GM12873 (cell line): ENCODE results near the gene TP53.

ENCODE experiments used
- TF ChIP-seq, protein P1 (sequence below): IDR thresholded peaks from 2 replicates; pipeline ENCODE4 v1.5.1; 2012; ENCODE audit warnings: low read depth, mild to moderate bottlenecking, moderate library complexity, low read length, control low read depth; ENCODE audit not compliant: insufficient read depth; ENCODE audit errors: missing control alignments

TP53 gene

DNA sequence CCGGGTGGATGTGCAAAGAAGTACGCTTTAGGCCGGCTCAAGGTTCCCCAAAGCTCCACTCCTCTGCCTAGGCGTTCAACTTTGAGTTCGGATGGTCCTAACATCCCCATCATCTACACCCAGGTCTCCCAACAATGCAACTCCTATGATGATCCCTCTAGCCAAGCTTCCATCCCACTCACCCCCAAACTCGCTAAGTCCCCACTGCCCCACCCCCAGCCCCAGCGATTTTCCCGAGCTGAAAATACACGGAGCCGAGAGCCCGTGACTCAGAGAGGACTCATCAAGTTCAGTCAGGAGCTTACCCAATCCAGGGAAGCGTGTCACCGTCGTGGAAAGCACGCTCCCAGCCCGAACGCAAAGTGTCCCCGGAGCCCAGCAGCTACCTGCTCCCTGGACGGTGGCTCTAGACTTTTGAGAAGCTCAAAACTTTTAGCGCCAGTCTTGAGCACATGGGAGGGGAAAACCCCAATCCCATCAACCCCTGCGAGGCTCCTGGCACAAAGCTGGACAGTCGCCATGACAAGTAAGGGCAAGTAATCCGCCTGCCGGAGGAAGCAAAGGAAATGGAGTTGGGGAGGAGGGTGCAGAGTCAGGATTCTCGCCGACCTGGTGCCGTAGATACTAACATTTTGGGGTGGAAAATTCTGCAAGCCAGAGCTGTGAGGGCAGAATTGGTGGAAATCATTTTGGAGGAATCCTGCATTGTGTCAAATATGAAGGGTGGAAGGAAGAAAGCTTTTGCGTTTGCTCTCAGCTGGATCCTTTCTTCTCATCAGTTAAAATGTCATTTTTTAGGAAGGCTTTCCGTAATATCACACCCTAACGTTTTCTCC lies at the start of gene TP53:
TP53 (minus strand) TSS at position 419 of the 836 bp plus-strand sequence. CDS start 10,896 bp downstream, outside the sequence.
- TF ChIP-seq, protein P1, sequence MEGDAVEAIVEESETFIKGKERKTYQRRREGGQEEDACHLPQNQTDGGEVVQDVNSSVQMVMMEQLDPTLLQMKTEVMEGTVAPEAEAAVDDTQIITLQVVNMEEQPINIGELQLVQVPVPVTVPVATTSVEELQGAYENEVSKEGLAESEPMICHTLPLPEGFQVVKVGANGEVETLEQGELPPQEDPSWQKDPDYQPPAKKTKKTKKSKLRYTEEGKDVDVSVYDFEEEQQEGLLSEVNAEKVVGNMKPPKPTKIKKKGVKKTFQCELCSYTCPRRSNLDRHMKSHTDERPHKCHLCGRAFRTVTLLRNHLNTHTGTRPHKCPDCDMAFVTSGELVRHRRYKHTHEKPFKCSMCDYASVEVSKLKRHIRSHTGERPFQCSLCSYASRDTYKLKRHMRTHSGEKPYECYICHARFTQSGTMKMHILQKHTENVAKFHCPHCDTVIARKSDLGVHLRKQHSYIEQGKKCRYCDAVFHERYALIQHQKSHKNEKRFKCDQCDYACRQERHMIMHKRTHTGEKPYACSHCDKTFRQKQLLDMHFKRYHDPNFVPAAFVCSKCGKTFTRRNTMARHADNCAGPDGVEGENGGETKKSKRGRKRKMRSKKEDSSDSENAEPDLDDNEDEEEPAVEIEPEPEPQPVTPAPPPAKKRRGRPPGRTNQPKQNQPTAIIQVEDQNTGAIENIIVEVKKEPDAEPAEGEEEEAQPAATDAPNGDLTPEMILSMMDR = peak; percentile 14

DNA sequence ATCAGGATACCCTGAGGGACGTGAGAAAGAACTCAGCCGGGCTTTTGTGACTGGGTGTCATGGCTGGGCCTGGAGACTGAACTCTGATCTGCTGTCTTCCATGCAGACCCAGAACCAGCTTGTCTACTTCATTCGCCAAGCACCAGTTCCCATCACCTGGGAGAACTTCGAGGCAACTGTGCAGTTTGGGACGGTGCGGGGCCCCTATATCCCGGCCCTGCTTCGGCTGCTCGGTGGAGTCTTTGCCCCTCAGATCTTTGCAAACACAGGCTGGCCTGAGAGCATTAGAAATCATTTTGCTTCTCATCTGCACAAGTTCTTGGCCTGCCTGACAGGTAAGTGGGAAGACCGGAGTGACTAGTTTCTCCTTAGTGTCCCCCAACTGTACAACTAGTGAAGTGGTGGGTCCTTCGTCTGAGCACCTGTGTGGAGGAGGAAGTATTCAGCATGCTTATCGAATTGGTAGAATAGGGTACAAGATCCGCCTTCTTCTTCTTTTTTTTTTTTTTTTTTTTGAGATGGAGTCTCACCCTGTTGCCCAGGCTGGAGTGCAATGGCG lies 45.8 kb upstream of the TP53 start:
- TF ChIP-seq, protein P1 = no peak

DNA sequence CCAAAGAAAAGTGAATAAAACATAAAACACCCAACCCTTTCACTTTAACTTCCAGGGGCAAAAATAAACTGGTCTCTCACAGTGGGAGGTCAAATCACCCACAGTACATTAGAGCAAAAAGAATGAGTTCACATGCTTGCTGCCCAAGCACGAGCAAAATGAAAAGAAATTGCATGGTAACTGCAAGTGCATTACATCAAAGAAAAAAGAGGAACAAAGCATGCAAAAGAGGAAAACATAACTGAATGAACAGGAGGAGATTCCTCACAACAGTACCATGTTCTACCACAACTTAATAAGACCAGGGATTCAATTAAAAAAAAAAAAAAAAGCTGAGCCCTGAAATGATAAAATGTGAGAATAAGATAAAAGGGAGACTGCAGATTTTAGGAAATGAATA lies 42.5 kb upstream of the TP53 start:
- TF ChIP-seq, protein P1 = no peak

DNA sequence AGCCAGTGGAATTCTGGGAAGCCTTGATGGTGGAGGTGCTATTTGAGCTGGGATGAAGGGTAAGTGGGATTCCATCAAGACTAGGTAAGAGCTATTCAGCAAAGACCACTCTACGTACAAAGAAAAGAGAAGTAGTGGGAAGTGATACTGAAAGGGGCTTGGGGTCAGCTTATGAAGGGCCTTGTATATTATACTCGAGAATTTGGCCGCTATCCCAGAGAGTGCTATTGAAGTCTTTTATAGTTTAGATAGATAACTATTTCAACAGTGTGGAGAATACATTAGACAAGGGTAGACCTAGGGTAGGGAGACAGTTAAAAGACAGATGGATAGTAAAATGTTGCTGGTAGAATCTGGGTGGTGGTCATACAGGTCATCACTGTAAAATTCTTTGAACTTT lies 40.6 kb upstream of the TP53 start:
- TF ChIP-seq, protein P1 = no peak

DNA sequence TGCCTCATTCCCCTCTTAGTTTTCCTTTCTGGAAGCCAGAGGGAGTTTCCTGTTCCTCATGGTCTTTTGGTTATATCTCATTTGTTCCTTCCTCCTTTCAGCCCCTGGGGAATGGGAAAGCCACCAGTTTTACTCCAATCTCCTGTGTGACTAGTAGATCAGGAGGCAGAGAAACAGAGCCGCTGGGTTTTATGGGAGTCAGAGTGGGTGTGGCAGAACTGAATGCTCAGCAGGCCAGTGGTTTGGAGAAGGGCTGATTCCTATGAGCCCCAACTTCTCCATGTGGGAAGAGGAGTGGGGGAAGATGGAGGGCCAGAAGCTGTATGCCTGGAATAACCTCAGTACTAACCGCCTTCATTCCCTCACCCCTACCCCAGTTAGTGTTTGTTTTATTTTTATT lies 34.3 kb upstream of the TP53 start:
- TF ChIP-seq, protein P1 = no peak

DNA sequence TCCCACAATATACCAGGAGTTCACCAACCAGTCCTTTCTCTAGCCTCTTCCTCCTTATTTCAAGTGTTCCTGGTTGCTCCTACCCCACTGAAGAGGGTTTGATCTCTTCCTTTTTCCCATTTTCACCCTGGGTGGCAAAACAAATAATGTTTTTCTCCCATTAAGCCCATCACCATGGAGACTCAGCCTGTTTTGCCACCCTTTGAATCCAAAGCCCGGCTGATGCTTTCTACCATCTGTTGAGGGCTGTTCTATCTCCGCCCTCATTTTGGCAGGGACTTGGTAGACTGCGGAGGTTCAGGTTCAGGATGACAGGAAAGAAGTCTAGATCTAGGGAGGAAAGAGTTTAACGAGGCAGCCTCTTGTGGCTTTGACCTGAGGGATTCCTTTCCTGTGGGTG lies 32.8 kb upstream of the TP53 start:
- TF ChIP-seq, protein P1 = no peak

DNA sequence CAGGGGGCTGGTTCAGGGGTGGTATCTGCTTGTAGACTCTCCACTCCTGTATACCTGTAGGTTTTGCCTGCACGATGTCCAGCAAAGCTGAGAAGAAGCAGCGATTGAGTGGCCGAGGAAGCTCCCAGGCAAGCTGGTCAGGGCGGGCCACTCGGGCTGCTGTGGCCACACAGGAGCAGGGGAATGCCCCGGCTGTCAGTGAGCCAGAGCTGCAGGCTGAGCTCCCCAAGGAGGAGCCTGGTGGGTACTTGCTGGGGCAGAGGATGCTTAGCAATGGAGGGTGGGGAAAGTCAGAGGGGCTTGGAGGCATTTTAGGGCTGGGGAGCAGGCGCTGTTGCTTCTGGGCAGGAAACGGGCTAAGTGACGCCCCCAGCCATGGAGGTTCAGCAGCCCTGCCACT lies 32.4 kb upstream of the TP53 start:
- TF ChIP-seq, protein P1 = no peak
